Mesenchymal stem cell (in vitro differentiated cells and primary cell): ENCODE data around the gene SKA2.
"Not testable (repeated sequence)": the region's sequence is repeated elsewhere in the genome, so short reads cannot be mapped to it uniquely, and the experiment has no call there.

Experiments used
- DNase-seq: peaks from one replicate; pipeline ENCODE4 v3.0.0-alpha.2; 2013
- H2AFZ ChIP-seq: one replicate; pipeline ENCODE4 v1.6.1; 2013; ENCODE audit warnings: low read depth, mild to moderate bottlenecking, control low read depth, inconsistent platforms, low read length, moderate library complexity
- H2AK5ac ChIP-seq: 2 replicates; pipeline ENCODE4 v1.6.1; 2013; ENCODE audit warnings: low read length, moderate library complexity, mild to moderate bottlenecking, inconsistent platforms; ENCODE audit not compliant: severe bottlenecking
- H2BK120ac ChIP-seq: one replicate; pipeline ENCODE4 v1.6.1; 2013; ENCODE audit warnings: low read depth, mild to moderate bottlenecking, inconsistent platforms, low read length, moderate library complexity
- H2BK12ac ChIP-seq, 2 experiments: one replicate each; pipeline ENCODE4 v1.6.1; 2013; ENCODE audit warnings: inconsistent platforms in 2 of 2, low read length in 2 of 2, mild to moderate bottlenecking in 2 of 2, moderate library complexity in 2 of 2, control low read depth in 1 of 2
- H2BK15ac ChIP-seq: one replicate; pipeline ENCODE4 v1.6.1; 2013; ENCODE audit warnings: mild to moderate bottlenecking, low read depth, inconsistent platforms; ENCODE audit not compliant: poor library complexity, severe bottlenecking
- H2BK5ac ChIP-seq: 2 replicates; pipeline ENCODE4 v1.6.1; 2013; ENCODE audit warnings: low read depth, mild to moderate bottlenecking, low read length, control low read depth, inconsistent platforms; ENCODE audit not compliant: poor library complexity, severe bottlenecking
- H3K14ac ChIP-seq, 2 experiments: one replicate each; pipeline ENCODE4 v1.6.1; 2013; ENCODE audit warnings: inconsistent platforms in 2 of 2, low read length in 2 of 2, control low read depth in 1 of 2, mild to moderate bottlenecking in 1 of 2, moderate library complexity in 1 of 2
- H3K18ac ChIP-seq, 2 experiments: one replicate each; pipeline ENCODE4 v1.6.1; 2013; ENCODE audit warnings: inconsistent platforms in 2 of 2, low read length in 2 of 2, control low read depth in 1 of 2, low read depth in 1 of 2, mild to moderate bottlenecking in 1 of 2
- H3K23ac ChIP-seq, 2 experiments: one replicate each; pipeline ENCODE4 v1.6.1; 2013; ENCODE audit warnings: inconsistent platforms in 2 of 2, low read length in 2 of 2, mild to moderate bottlenecking in 2 of 2, moderate library complexity in 2 of 2, control low read depth in 1 of 2
- H3K27ac ChIP-seq: 2 replicates; pipeline ENCODE4 v1.5.1; 2013; ENCODE audit warnings: mild to moderate bottlenecking, moderate library complexity, low read length, control low read depth, inconsistent platforms; ENCODE audit not compliant: poor library complexity, severe bottlenecking
- H3K27me3 ChIP-seq, 2 experiments: 2 replicates each; pipeline versions ENCODE4 v1.6.1 to v1.7.0; 2013; ENCODE audit warnings: low read length in 2 of 2, mild to moderate bottlenecking in 2 of 2, moderate library complexity in 2 of 2, control low read depth in 1 of 2, inconsistent platforms in 1 of 2; ENCODE audit not compliant: control insufficient read depth in 1 of 2, insufficient read depth in 1 of 2
- H3K36me3 ChIP-seq, 2 experiments: 2 replicates each; pipeline versions ENCODE4 v1.6.1 to v1.7.0; 2013; ENCODE audit warnings: low read length in 2 of 2, control low read depth in 1 of 2, inconsistent platforms in 1 of 2, low read depth in 1 of 2, mild to moderate bottlenecking in 1 of 2; ENCODE audit not compliant: insufficient read depth in 2 of 2, control insufficient read depth in 1 of 2
- H3K4ac ChIP-seq, 2 experiments: one replicate each; pipeline ENCODE4 v1.6.1; 2013; ENCODE audit warnings: inconsistent platforms in 2 of 2, low read length in 2 of 2, mild to moderate bottlenecking in 2 of 2, moderate library complexity in 2 of 2, control low read depth in 1 of 2, low read depth in 1 of 2
- H3K4me1 ChIP-seq: 2 replicates; pipeline ENCODE4 v1.6.1; 2013; ENCODE audit warnings: low read depth, low read length, control low read depth; ENCODE audit not compliant: control insufficient read depth, insufficient read depth
- H3K4me2 ChIP-seq: 2 replicates; pipeline ENCODE4 v1.6.1; 2013; ENCODE audit warnings: low read length, mild to moderate bottlenecking, inconsistent platforms; ENCODE audit not compliant: poor library complexity, severe bottlenecking
- H3K4me3 ChIP-seq, 2 experiments: 2 replicates each; pipeline versions ENCODE4 v1.5.1 to v1.7.0; 2013; ENCODE audit warnings: low read length in 2 of 2, mild to moderate bottlenecking in 2 of 2, control low read depth in 1 of 2, low read depth in 1 of 2; ENCODE audit not compliant: insufficient read depth in 1 of 2
- H3K79me1 ChIP-seq: replicated peaks from 2 replicates; pipeline ENCODE4 v1.6.1; 2013; ENCODE audit warnings: mild to moderate bottlenecking, control low read depth, low read length, inconsistent platforms; ENCODE audit not compliant: poor library complexity, severe bottlenecking
- H3K9ac ChIP-seq: 2 replicates; pipeline ENCODE4 v1.7.0; 2013; ENCODE audit warnings: mild to moderate bottlenecking, low read length, moderate library complexity
- H3K9me3 ChIP-seq: 2 replicates; pipeline ENCODE4 v1.7.0; 2013; ENCODE audit warnings: mild to moderate bottlenecking, low read length; ENCODE audit not compliant: control insufficient read depth
- H4K8ac ChIP-seq: one replicate; pipeline ENCODE4 v1.6.1; 2013; ENCODE audit warnings: inconsistent platforms, mild to moderate bottlenecking, low read length, moderate library complexity
- H4K91ac ChIP-seq: one replicate; pipeline ENCODE4 v1.6.1; 2013; ENCODE audit warnings: mild to moderate bottlenecking, low read length, inconsistent platforms
- WGBS: methylation state at CpG from one replicate; pipeline ENCODE4 v1.1.7; 2013; ENCODE audit warnings: mixed read lengths; 5-methylcytosine and 5-hydroxymethylcytosine counted together

Gene SKA2

GRCh38 chr17:59180626-59181025, 25.6 kb upstream of the SKA2 start:
- Histone ChIP-seq H3K79me1 (peaks cover 45% of the 10 kb centered on the region), H2BK15ac (no peak overlapping the region), H3K9me3 (no peaks in the 10 kb centered on the region), H3K4me1 (peaks cover 8% of the 10 kb centered on the region), H3K27me3 (no peaks in the 10 kb centered on the region), H4K8ac (no peak overlapping the region), H3K4me3 (no peak overlapping the region), H2BK5ac (no peak overlapping the region), H2BK12ac (no peak overlapping the region), H2BK120ac (no peak overlapping the region), H3K9ac (no peak overlapping the region), H3K14ac (no peak overlapping the region), H3K23ac (no peak overlapping the region), H3K18ac (no peak overlapping the region), H3K4me2 (no peak overlapping the region), H3K4ac (no peak overlapping the region), H2AFZ (no peak overlapping the region), H3K36me3 (peaks cover 0 to 4% of the 10 kb centered on the region in 2 experiments), H2AK5ac (no peak overlapping the region), H3K27ac (no peak overlapping the region), H4K91ac (no peak overlapping the region)
- WGBS: 98% methylated on average over 9 of the region's 9 CpGs
- no peak for DNase-seq

DNA sequence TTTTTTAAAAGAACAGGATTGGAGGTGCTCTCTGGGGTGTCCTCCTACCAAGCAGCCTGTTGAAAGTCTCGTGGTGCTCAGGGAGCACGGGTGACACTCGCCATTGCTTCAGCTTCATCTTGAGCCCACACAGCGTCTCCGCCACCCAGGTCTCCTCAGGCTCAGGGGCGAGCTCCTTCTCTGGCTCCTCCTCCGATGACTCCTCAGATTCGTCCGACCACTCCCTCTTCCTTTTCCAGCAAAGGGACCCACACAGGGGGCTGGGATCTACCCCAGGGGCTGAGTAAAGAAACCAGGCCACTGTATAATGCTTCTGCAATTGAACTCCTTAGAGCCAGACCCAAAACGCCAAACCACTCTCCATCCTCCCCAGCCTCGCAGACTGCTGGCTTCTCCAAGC, 24.6 kb upstream of the SKA2 start:
- H2BK15ac ChIP-seq, H3K4me2 ChIP-seq, H2AFZ ChIP-seq, H2AK5ac ChIP-seq, H3K14ac ChIP-seq, H3K9ac ChIP-seq, H2BK12ac ChIP-seq, DNase-seq, H3K27me3 ChIP-seq, H3K4me1 ChIP-seq, H2BK120ac ChIP-seq, H3K9me3 ChIP-seq, H4K91ac ChIP-seq, H3K18ac ChIP-seq, H4K8ac ChIP-seq, H3K4ac ChIP-seq, H2BK5ac ChIP-seq, H3K4me3 ChIP-seq, H3K23ac ChIP-seq, H3K27ac ChIP-seq: not testable (repeated sequence)
- Histone ChIP-seq H3K79me1 (peaks cover 54% of the 10 kb centered on the region), H3K36me3 (peaks cover 0 to 11% of the 10 kb centered on the region in 2 experiments)
- WGBS: 95% methylated on average over 11 of the region's 11 CpGs

- peaks cover 8% of the 10 kb centered on the region for H3K4me1 ChIP-seq
- no peak overlapping the region for H2AK5ac ChIP-seq
- H3K36me3 ChIP-seq: peaks cover 4 to 12% of the 10 kb centered on the region in 2 experiments
- no peak overlapping the region for H4K8ac ChIP-seq
- no peaks in the 10 kb centered on the region for H3K9me3 ChIP-seq
- 92% methylated on average over 6 of the region's 7 CpGs for WGBS
- H3K27ac ChIP-seq: no peak overlapping the region
- H2BK5ac ChIP-seq: no peak overlapping the region
- peak overlapping the region; percentile 7 for H3K4me2 ChIP-seq
- no peak overlapping the region for H3K14ac ChIP-seq
- H4K91ac ChIP-seq: peak overlapping the region; percentile 22
- H3K4ac ChIP-seq: no peak overlapping the region
- H3K9ac ChIP-seq: no peak overlapping the region
- H3K79me1 ChIP-seq: peaks cover 51% of the 10 kb centered on the region
- H3K27me3 ChIP-seq: no peaks in the 10 kb centered on the region
- H2BK15ac ChIP-seq: no peak overlapping the region
- peak overlapping the region in 1 of 2 experiments; percentile 9 for H3K18ac ChIP-seq
- no peak overlapping the region for H2AFZ ChIP-seq
- no peak overlapping the region for H2BK12ac ChIP-seq
- peak; percentile 24 for DNase-seq
- H2BK120ac ChIP-seq: no peak overlapping the region
- H3K4me3 ChIP-seq: no peak overlapping the region
- H3K23ac ChIP-seq: no peak overlapping the region
These were observed 23.4 kb upstream of the SKA2 start for GRCh38 chr17:59178266-59178985.

- H3K27me3 ChIP-seq: no peaks in the 10 kb centered on the region
- H3K9ac ChIP-seq: no peak overlapping the region
- peaks cover 48% of the 10 kb centered on the region for H3K79me1 ChIP-seq
- no peak overlapping the region for H3K23ac ChIP-seq
- H3K36me3 ChIP-seq: peaks cover 4 to 17% of the 10 kb centered on the region in 2 experiments
- no peak overlapping the region for H2AK5ac ChIP-seq
- peak overlapping the region; percentile 28 for H4K8ac ChIP-seq
- peaks cover 8% of the 10 kb centered on the region for H3K4me1 ChIP-seq
- no peak overlapping the region for H2AFZ ChIP-seq
- H2BK12ac ChIP-seq: no peak overlapping the region
- no peak overlapping the region for H3K4ac ChIP-seq
- no peak overlapping the region for H3K4me2 ChIP-seq
- DNase-seq: no peak
- H3K4me3 ChIP-seq: no peak overlapping the region
- no peak overlapping the region for H2BK15ac ChIP-seq
- no peak overlapping the region for H3K27ac ChIP-seq
- H3K14ac ChIP-seq: no peak overlapping the region
- no peak overlapping the region for H4K91ac ChIP-seq
- WGBS: 96% methylated on average over 7 of the region's 7 CpGs
- H3K18ac ChIP-seq: no peak overlapping the region
- H2BK5ac ChIP-seq: no peak overlapping the region
- H3K9me3 ChIP-seq: no peaks in the 10 kb centered on the region
- no peak overlapping the region for H2BK120ac ChIP-seq
These were observed 20.1 kb upstream of the SKA2 start for GRCh38 chr17:59175076-59175475.
